HL-60 (cell line): ENCODE data around the gene TRA2A.

Source experiments
- DNase-seq, 2 experiments: peaks; one replicate each; pipeline ENCODE4 v3.0.0-alpha.2; 2010 to 2020; ENCODE audit warnings: low read depth in 1 of 2, low spot score in 1 of 2
- H3K27ac ChIP-seq: fragments of 250-450 bp; sonication (Bioruptor Pico); replicated peaks from 2 replicates; pipeline ENCODE4 v1.5.1; 2020; ENCODE audit warnings: mild to moderate bottlenecking, moderate library complexity
- H3K27me3 ChIP-seq: fragments of 250-450 bp; sonication (Bioruptor Pico); 2 replicates; pipeline ENCODE4 v1.5.1; 2021; ENCODE audit warnings: mild to moderate bottlenecking, moderate library complexity; ENCODE audit not compliant: insufficient read depth, poor library complexity, severe bottlenecking
- H3K4me3 ChIP-seq: replicated peaks from 2 replicates; pipeline ENCODE4 v1.5.1; 2011; ENCODE audit warnings: mild to moderate bottlenecking, control low read depth, low read length; ENCODE audit not compliant: insufficient read depth
- CTCF ChIP-seq: IDR thresholded peaks from one replicate; pipeline ENCODE4 v1.5.1; 2011; ENCODE audit warnings: low read length, control low read depth, inconsistent platforms; ENCODE audit not compliant: insufficient read depth
- GABPA ChIP-seq: IDR thresholded peaks from 2 replicates; pipeline ENCODE4 v1.6.1; 2012; ENCODE audit warnings: low read depth
- POLR2AphosphoS5 ChIP-seq: IDR thresholded peaks from 2 replicates; pipeline ENCODE4 v1.6.1; 2012; ENCODE audit warnings: low read depth
- REST ChIP-seq: IDR thresholded peaks from 2 replicates; pipeline ENCODE4 v1.6.1; 2012; ENCODE audit warnings: low read depth; ENCODE audit not compliant: insufficient replicate concordance
- SPI1 ChIP-seq: IDR thresholded peaks from 2 replicates; pipeline ENCODE4 v1.6.1; 2012; ENCODE audit warnings: low read depth, mild to moderate bottlenecking, borderline replicate concordance

Gene TRA2A

GRCh38 chr7:23467291-23467805, 64.4 kb downstream of the TRA2A start:
- DNase-seq: no peak
- no peak for TF ChIP-seq POLR2AphosphoS5
- no peak for TF ChIP-seq CTCF
- no peak for TF ChIP-seq GABPA
- TF ChIP-seq REST: no peak
- no peak for TF ChIP-seq SPI1
- peak overlapping the region; percentile 96 for H3K27ac ChIP-seq
- H3K4me3 ChIP-seq: peak overlapping the region; percentile 63
- H3K27me3 ChIP-seq: no peaks in the 10 kb centered on the region

- Histone ChIP-seq H3K27ac (no peak overlapping the region), H3K27me3 (no peaks in the 10 kb centered on the region), H3K4me3 (no peak overlapping the region)
- DNase-seq: peak in 1 of 2 experiments; percentile 30
- TF ChIP-seq GABPA (no peak), SPI1 (no peak), POLR2AphosphoS5 (no peak), CTCF (no peak), REST (no peak)
These were observed 68.9 kb downstream of the TRA2A start for GRCh38 chr7:23462846-23463245.

- no peak for TF ChIP-seq POLR2AphosphoS5
- no peak for DNase-seq
- H3K27me3 ChIP-seq: no peaks in the 10 kb centered on the region
- H3K4me3 ChIP-seq: no peak overlapping the region
- H3K27ac ChIP-seq: no peak overlapping the region
These were observed 73.7 kb downstream of the TRA2A start for GRCh38 chr7:23458044-23458443.

GRCh38 chr7:23456093-23456492, 75.7 kb downstream of the TRA2A start:
- no peak for TF ChIP-seq CTCF
- no peaks in the 10 kb centered on the region for H3K27me3 ChIP-seq
- DNase-seq: no peak
- peak overlapping the region; percentile 14; the same call in 1 of the 2 replicates for H3K27ac ChIP-seq
- H3K4me3 ChIP-seq: no peak overlapping the region
